Endothelial cell of umbilical vein (primary cell): ENCODE data around the gene MAPK9. TPM values are rescaled to one million over a fixed set of nuclear protein-coding genes. Genes with fewer than 3 reads are reported as not detected.

Experiments
- BruUV-seq: library from RNA; stranded (reverse); fragments of 400-500 nt; replicated peaks from 2 replicates; lab custom pipeline; 2021; lab: Mats Ljungman, UMichigan
- CTCF ChIA-PET: fragments of 300-600, 350-600 bp; sonication (Branson Sonifier 250); formaldehyde crosslinking; loops from one replicate; lab custom pipeline; 2021; ENCODE audit warnings: antibody characterized with exemption, inconsistent platforms; lab: Charles Lee
- POLR2A ChIA-PET: fragments of 300-600, 350-600 bp; sonication (Branson Sonifier 250); formaldehyde crosslinking; loops from one replicate; lab custom pipeline; 2021; ENCODE audit warnings: antibody characterized with exemption, inconsistent platforms; lab: Charles Lee
- DNase-seq: peaks from one replicate; pipeline ENCODE4 v3.0.0-alpha.2; 2011; ENCODE audit warnings: low read depth, low spot score
- FAIRE-seq: peaks from 2 replicates; lab custom pipeline; 2011; peaks lifted over from hg19 to GRCh38; lab: Jason Lieb, UNC
- H2AFZ ChIP-seq: 2 replicates; pipeline ENCODE4 v1.6.0; 2012; ENCODE audit warnings: low read depth, low read length, control low read depth, inconsistent platforms
- H3K27ac ChIP-seq: 2 replicates; pipeline ENCODE4 v1.5.1; 2011; ENCODE audit warnings: low read depth, mild to moderate bottlenecking, control low read depth, low read length, moderate library complexity; ENCODE audit not compliant: insufficient read depth
- H3K27me3 ChIP-seq, 2 experiments: 2 replicates each; pipeline versions ENCODE4 v1.6.0 to v1.6.1; 2011; ENCODE audit warnings: low read length in 2 of 2, mixed read lengths in 1 of 2; ENCODE audit not compliant: control insufficient read depth in 2 of 2, insufficient read depth in 2 of 2
- H3K36me3 ChIP-seq, 2 experiments: 2 replicates in 1 of 2; 3 replicates in 1 of 2; pipeline ENCODE4 v1.5.1; 2011; ENCODE audit warnings: low read length in 2 of 2, mild to moderate bottlenecking in 1 of 2, moderate library complexity in 1 of 2; ENCODE audit not compliant: control insufficient read depth in 2 of 2, insufficient read depth in 2 of 2; ENCODE audit errors: extremely low read depth in 1 of 2
- H3K4me1 ChIP-seq: 3 replicates; pipeline ENCODE4 v1.5.1; 2011; ENCODE audit warnings: mild to moderate bottlenecking, low read length; ENCODE audit not compliant: control insufficient read depth, insufficient read depth; ENCODE audit errors: extremely low read depth
- H3K4me2 ChIP-seq: 2 replicates; pipeline ENCODE4 v1.6.1; 2011; ENCODE audit warnings: low read length, control low read depth, mixed read lengths; ENCODE audit not compliant: insufficient read depth
- H3K4me3 ChIP-seq, 3 experiments: fragments of 200-600 bp in 1 of 3; sonication (generic), shearing (Covaris generic) in 1 of 3; replicated peaks in 1 of 3; 2 replicates each; pipeline ENCODE4 v1.5.1; 2011 to 2016; ENCODE audit warnings: control low read depth in 3 of 3, low read length in 3 of 3, mild to moderate bottlenecking in 2 of 3, inconsistent platforms in 1 of 3, low read depth in 1 of 3, moderate library complexity in 1 of 3; ENCODE audit not compliant: insufficient read depth in 1 of 3
- H3K79me2 ChIP-seq: 2 replicates; pipeline ENCODE4 v1.6.0; 2012; ENCODE audit warnings: low read length, inconsistent platforms; ENCODE audit not compliant: control insufficient read depth, insufficient read depth
- H3K9ac ChIP-seq: replicated peaks from 2 replicates; pipeline ENCODE3; 2011; ENCODE audit warnings: low read length, control low read depth; ENCODE audit not compliant: insufficient read depth; ENCODE audit errors: extremely low read depth
- H3K9me1 ChIP-seq: replicated peaks from 3 replicates; pipeline ENCODE4 v1.6.0; 2011; ENCODE audit warnings: mild to moderate bottlenecking, low read length; ENCODE audit not compliant: control insufficient read depth, insufficient read depth; ENCODE audit errors: extremely low read depth
- H3K9me3 ChIP-seq: replicated peaks from 2 replicates; pipeline ENCODE4 v1.5.1; 2012; ENCODE audit warnings: low read length, inconsistent platforms; ENCODE audit not compliant: control insufficient read depth, insufficient read depth
- H4K20me1 ChIP-seq: replicated peaks from 2 replicates; pipeline ENCODE3; 2011; ENCODE audit warnings: mild to moderate bottlenecking, low read length; ENCODE audit not compliant: control insufficient read depth, insufficient read depth; ENCODE audit errors: extremely low read depth
- CTCF ChIP-seq, 2 donors: IDR thresholded peaks; 1 replicate in 1 of 2; 2 replicates in 1 of 2; pipeline ENCODE4 v1.5.1; 2011; ENCODE audit warnings: low read length in 2 of 2, mild to moderate bottlenecking in 2 of 2, moderate library complexity in 2 of 2, control low read depth in 1 of 2, inconsistent platforms in 1 of 2, low read depth in 1 of 2; ENCODE audit not compliant: insufficient read depth in 1 of 2; ENCODE audit errors: extremely low read depth in 1 of 2
- EZH2 ChIP-seq: IDR thresholded peaks from 2 replicates; pipeline ENCODE4 v1.6.1; 2012; ENCODE audit warnings: borderline replicate concordance, low read depth, mild to moderate bottlenecking, moderate library complexity, low read length, inconsistent platforms; ENCODE audit not compliant: severe bottlenecking
- FOS ChIP-seq: IDR thresholded peaks from 2 replicates; pipeline ENCODE4 v1.6.1; 2011; ENCODE audit warnings: mild to moderate bottlenecking, low read length, moderate library complexity, borderline replicate concordance; ENCODE audit not compliant: insufficient read depth
- GATA2 ChIP-seq: IDR thresholded peaks from 2 replicates; pipeline ENCODE4 v1.7.0; 2011; ENCODE audit warnings: low read depth, mild to moderate bottlenecking, moderate library complexity, mixed read lengths, low read length; ENCODE audit not compliant: insufficient read length, insufficient read depth
- JUN ChIP-seq: IDR thresholded peaks from 2 replicates; pipeline ENCODE4 v1.6.1; 2011; ENCODE audit warnings: borderline replicate concordance, low read depth; ENCODE audit not compliant: insufficient read length, insufficient read depth
- MAX ChIP-seq: IDR thresholded peaks from 2 replicates; pipeline ENCODE4 v1.6.1; 2011; ENCODE audit not compliant: insufficient read depth, insufficient read length
- MYC ChIP-seq: IDR thresholded peaks from one replicate; pipeline ENCODE4 v1.6.1; 2011; ENCODE audit warnings: mild to moderate bottlenecking, low read depth, low read length
- POLR2A ChIP-seq: IDR thresholded peaks from 2 replicates; pipeline ENCODE4 v1.6.1; 2012; ENCODE audit warnings: low read depth, mild to moderate bottlenecking, control low read depth, low read length
- POLR2AphosphoS5 ChIP-seq: IDR thresholded peaks from 2 replicates; pipeline ENCODE4 v1.6.1; 2012; ENCODE audit warnings: low read depth, mild to moderate bottlenecking, control low read depth, low read length, moderate library complexity; ENCODE audit not compliant: insufficient read depth
- dilution Hi-C: fragments of 300-500 bp; cut with MboI; formaldehyde crosslinking; loops from one replicate; pipeline ENCODE4 v1.15.0; 2019; ENCODE audit warnings: low sequenced_read_pairs; ENCODE audit not compliant: extremely low pct_ligation_motif_present
- intact Hi-C: fragments of 100-400 bp; cut with micrococcal nuclease; formaldehyde crosslinking; loops from one replicate; pipeline ENCODE4 v1.10.0; 2022
- polyA plus RNA-seq, 4 experiments: library from polyadenylated mRNA; depleted of rRNA in 3 of 4; stranded (reverse) in 3 of 4; unstranded in 1 of 4; fragments of >200 nt; gene quantifications; 2 replicates each; pipeline versions ENCODE4 v1.2.1 to v1.2.3, GENCODE V29; 2011 to 2012; ENCODE audit warnings: missing spikeins in 1 of 4
- total RNA-seq: library from RNA; stranded (reverse); gene quantifications from 2 replicates; pipeline ENCODE4 v1.2.3, GENCODE V29; 2021

The MAPK9 gene
- total and polyA plus RNA-seq, 2 donors (not counting 3 experiments of a cell fraction or from before 2014, with no cell fraction given): 24.6 to 34.8 TPM

GRCh38 chr5:180318456-180319089 is 26.7 kb upstream of the MAPK9 start:
- Histone ChIP-seq H3K9me1 (no peaks in the 10 kb centered on the region), H3K4me2 (no peak overlapping the region), H3K4me1 (peaks cover 2% of the 10 kb centered on the region), H3K9ac (no peak overlapping the region), H2AFZ (no peak overlapping the region), H3K79me2 (no peaks in the 10 kb centered on the region), H3K27me3 (no peaks in the 10 kb centered on the region), H3K27ac (no peak overlapping the region), H3K4me3 (no peak overlapping the region), H4K20me1 (no peaks in the 10 kb centered on the region), H3K9me3 (no peaks in the 10 kb centered on the region), H3K36me3 (no peaks in the 10 kb centered on the region)
- no peak for TF ChIP-seq POLR2A
- no peak for TF ChIP-seq POLR2AphosphoS5
- TF ChIP-seq JUN: no peak
- TF ChIP-seq MYC: no peak
- TF ChIP-seq FOS: no peak
- no peak for TF ChIP-seq MAX
- TF ChIP-seq CTCF (IDR thresholded peaks at IDR 0.05; ENCODE audit: extremely low read depth in 1 of 2, insufficient read depth in 1 of 2, low read depth in 1 of 2, low read length in 2 of 2): no peak
- no peak for TF ChIP-seq GATA2
- no peak for TF ChIP-seq EZH2
- no TSS peak for BruUV-seq
- dilution Hi-C loops (no loop called here), intact Hi-C loops (no loop called here)
- no peak for FAIRE-seq
- DNase-seq: no peak
- POLR2A ChIA-PET: no interaction called here
- CTCF ChIA-PET: interaction anchor here (2.3 kb wide), 1 partner anchor 10 kb away, joined by 20 read pairs; no protein-coding TSS in a partner anchor
